B cell (primary cell): Measurements from ENCODE around the gene NTN4. TPM values are rescaled to one million over a fixed set of nuclear protein-coding genes. Genes with fewer than 3 reads are reported as not detected.

ENCODE experiments used
- ATAC-seq: fragments of 200-7000 bp; cut with Tn5 transposase; one replicate; pipeline ENCODE4 v1.10.0; 2021; ENCODE audit warnings: low read depth, mild to moderate bottlenecking, moderate number of reproducible peaks, moderate library complexity
- CTCF ChIA-PET: fragments of 350-600 bp; sonication (Branson Sonifier 250); formaldehyde crosslinking; loops from one replicate; lab custom pipeline; 2021; ENCODE audit warnings: antibody characterized with exemption, inconsistent platforms; lab: Charles Lee
- POLR2A ChIA-PET: fragments of 350-600 bp; sonication (Branson Sonifier 250); formaldehyde crosslinking; loops from one replicate; lab custom pipeline; 2021; ENCODE audit warnings: antibody characterized with exemption; lab: Charles Lee
- DNase-seq: peaks from one replicate; pipeline ENCODE4 v3.0.0; 2013
- H2AFZ ChIP-seq: 2 replicates; pipeline ENCODE4 v1.6.1; 2012; ENCODE audit warnings: mild to moderate bottlenecking, low read depth, low read length; ENCODE audit not compliant: insufficient read depth, poor library complexity, severe bottlenecking
- H3K27ac ChIP-seq, 2 donors: 1 replicate in 1 of 2; 2 replicates in 1 of 2; pipeline ENCODE4 v1.5.1; 2012 to 2013; ENCODE audit warnings: low read length in 2 of 2, mild to moderate bottlenecking in 2 of 2, moderate library complexity in 1 of 2
- H3K27me3 ChIP-seq, 4 experiments: fragments of 200-600 bp in 1 of 4; sonication (generic) in 1 of 4; replicated peaks in 1 of 4; 1 replicate in 2 of 4; 2 replicates in 2 of 4; pipeline versions ENCODE4 v1.6.1 to v1.7.0; 2013 to 2016; ENCODE audit warnings: low read length in 3 of 4, mild to moderate bottlenecking in 2 of 4, mixed read lengths in 1 of 4, moderate library complexity in 1 of 4; ENCODE audit not compliant: insufficient read depth in 4 of 4, control insufficient read depth in 3 of 4; ENCODE audit errors: control extremely low read depth in 1 of 4
- H3K36me3 ChIP-seq, 2 experiments: replicated peaks in 1 of 2; 1 replicate in 1 of 2; 2 replicates in 1 of 2; pipeline versions ENCODE4 v1.6.1 to v1.7.1; 2013; ENCODE audit warnings: low read length in 1 of 2; ENCODE audit not compliant: insufficient read depth in 2 of 2, control insufficient read depth in 1 of 2; ENCODE audit errors: control extremely low read depth in 1 of 2, extremely low read depth in 1 of 2
- H3K4me1 ChIP-seq, 2 donors: fragments of 200-600 bp in 1 of 2; sonication (generic) in 1 of 2; 1 replicate in 1 of 2; 2 replicates in 1 of 2; pipeline versions ENCODE4 v1.5.1 to v1.6.1; 2013 to 2017; ENCODE audit warnings: low read length in 2 of 2; ENCODE audit not compliant: control insufficient read depth in 2 of 2, insufficient read depth in 2 of 2
- H3K4me2 ChIP-seq: replicated peaks from 2 replicates; pipeline ENCODE3; 2012; ENCODE audit warnings: mild to moderate bottlenecking, low read depth, low read length; ENCODE audit not compliant: poor library complexity, severe bottlenecking
- H3K4me3 ChIP-seq, 5 experiments: fragments of 200-600 bp in 1 of 5; sonication (generic) in 1 of 5; 1 replicate in 3 of 5; 2 replicates in 2 of 5; pipeline versions ENCODE4 v1.5.1 to v1.7.0; 2011 to 2016; ENCODE audit warnings: low read length in 4 of 5, mild to moderate bottlenecking in 4 of 5, low read depth in 2 of 5, control low read depth in 1 of 5, moderate library complexity in 1 of 5; ENCODE audit not compliant: insufficient read depth in 1 of 5; ENCODE audit errors: control extremely low read depth in 1 of 5, extremely low read depth in 1 of 5
- H3K79me2 ChIP-seq: fragments of 200-600 bp; sonication (generic); one replicate; pipeline ENCODE4 v1.6.0; 2016; ENCODE audit warnings: low read length; ENCODE audit not compliant: control insufficient read depth, insufficient read depth
- H3K9ac ChIP-seq: fragments of 200-600 bp; sonication (generic); 2 replicates; pipeline ENCODE4 v1.6.1; 2017; ENCODE audit warnings: mild to moderate bottlenecking, low read length, moderate library complexity
- H3K9me3 ChIP-seq, 3 donors: one replicate each; pipeline versions ENCODE4 v1.6.1 to v1.7.1; 2013; ENCODE audit warnings: low read length in 2 of 3; ENCODE audit not compliant: control insufficient read depth in 2 of 3, insufficient read depth in 1 of 3; ENCODE audit errors: control extremely low read depth in 1 of 3
- H4K20me1 ChIP-seq: 2 replicates; pipeline ENCODE4 v1.6.0; 2012; ENCODE audit warnings: mild to moderate bottlenecking, low read length; ENCODE audit not compliant: insufficient read depth, control insufficient read depth, poor library complexity, severe bottlenecking
- H3K27ac Mint-ChIP-seq: one replicate; pipeline ENCODE4 v1.8.0; 2021; ENCODE audit warnings: mixed read lengths
- H3K27me3 Mint-ChIP-seq: one replicate; pipeline ENCODE4 v1.8.0; 2021; ENCODE audit warnings: mixed read lengths
- H3K4me1 Mint-ChIP-seq: one replicate; pipeline ENCODE4 v1.8.0; 2021; ENCODE audit warnings: mixed read lengths
- H3K4me3 Mint-ChIP-seq: one replicate; pipeline ENCODE4 v1.8.0; 2021; ENCODE audit warnings: mixed read lengths
- H3K9me3 Mint-ChIP-seq: one replicate; pipeline ENCODE4 v1.8.0; 2022; ENCODE audit warnings: mixed read lengths; ENCODE audit not compliant: insufficient read depth
- CTCF ChIP-seq: fragments of 200-600 bp; IDR thresholded peaks from one replicate; pipeline ENCODE4 v1.8.0; 2022; ENCODE audit warnings: antibody characterized with exemption, mild to moderate bottlenecking
- EZH2 ChIP-seq: IDR thresholded peaks from 2 replicates; pipeline ENCODE4 v1.6.1; 2012; ENCODE audit warnings: borderline replicate concordance, low read depth, mild to moderate bottlenecking, moderate library complexity, low read length; ENCODE audit not compliant: insufficient read depth, poor library complexity, severe bottlenecking
- WGBS: methylation state at CpG from one replicate; pipeline ENCODE4 v1.1.5; 2013; ENCODE audit warnings: missing lambda C conversion rate; ENCODE audit not compliant: insufficient coverage; 5-methylcytosine and 5-hydroxymethylcytosine counted together
- intact Hi-C: fragments of 100-400 bp; cut with micrococcal nuclease; formaldehyde crosslinking; loops from one replicate; pipeline ENCODE4 v1.10.0; 2022
- polyA plus RNA-seq: library from polyadenylated mRNA; depleted of rRNA; stranded (reverse); fragments of >200 nt; gene quantifications from 2 replicates; pipeline ENCODE4 v1.2.3, GENCODE V29; 2012
- total RNA-seq, 2 donors: library from RNA; stranded (reverse); fragments of 120-200 nt in 1 of 2; gene quantifications; 1 replicate in 1 of 2; 2 replicates in 1 of 2; pipeline versions ENCODE4 v1.2.3 to v1.2.4, GENCODE V29; 2013 to 2022

NTN4 gene
- total and polyA plus RNA-seq, 2 donors (not counting 1 experiment from before 2014, with no cell fraction given): not detected

DNA sequence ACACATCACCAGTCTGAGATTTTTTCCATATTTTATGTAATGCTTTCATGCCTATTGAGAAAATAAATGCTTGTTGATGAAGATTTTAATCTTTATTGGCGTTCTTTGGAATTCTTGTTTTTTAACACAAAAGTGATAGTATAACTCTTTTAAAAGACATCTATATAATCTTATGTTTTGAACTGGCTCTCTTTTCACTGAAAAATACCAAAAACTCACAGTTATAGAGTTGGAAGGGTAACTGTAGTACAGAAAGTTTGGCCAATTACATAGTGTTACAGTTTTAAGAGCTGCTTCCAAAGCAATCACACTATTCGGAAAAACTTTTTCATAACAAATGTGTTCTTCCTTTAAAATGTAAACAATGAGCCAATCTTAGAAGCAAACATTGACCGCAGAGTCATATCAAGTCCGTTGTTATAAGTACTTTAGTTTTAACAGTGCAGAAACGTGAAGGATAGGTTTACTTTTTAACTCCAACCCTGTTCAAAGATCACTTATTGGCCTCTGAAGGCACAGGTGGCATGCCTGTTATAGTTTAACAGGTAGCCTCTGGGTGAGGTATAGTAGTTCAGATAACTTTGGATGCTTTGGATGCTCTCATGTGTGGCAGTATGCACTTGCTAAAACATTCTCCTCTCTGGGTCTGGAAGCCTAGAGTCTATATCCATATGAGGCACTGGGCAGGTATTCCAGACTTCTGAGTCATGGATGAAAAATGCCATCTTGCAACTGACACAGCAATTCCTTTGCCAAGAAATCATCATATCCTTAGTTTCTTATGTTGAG lies 12.1 kb upstream of the NTN4 start:
- Mint-ChIP-seq H3K4me3 (no peak overlapping the region), H3K27me3 (peaks cover 30% of the 10 kb centered on the region), H3K27ac (no peak overlapping the region), H3K4me1 (no peaks in the 10 kb centered on the region), H3K9me3 (no peaks in the 10 kb centered on the region)
- H3K27me3 ChIP-seq: peaks cover 0 to 13% (median 5%) of the 10 kb centered on the region in 4 experiments
- H3K79me2 ChIP-seq: no peaks in the 10 kb centered on the region
- DNase-seq: no peak
- H3K4me3 ChIP-seq: no peak overlapping the region
- TF ChIP-seq CTCF: no peak
- TF ChIP-seq EZH2: no peak
- no peak overlapping the region for H3K4me2 ChIP-seq
- no peaks in the 10 kb centered on the region for H3K9me3 ChIP-seq
- no peak overlapping the region for H2AFZ ChIP-seq
- intact Hi-C loops: no loop called here
- H3K27ac ChIP-seq: no peak overlapping the region
- H3K9ac ChIP-seq: no peak overlapping the region
- WGBS: no CpG with 5 or more reads among the region's 5 CpGs
- no peak for ATAC-seq
- H4K20me1 ChIP-seq: no peaks in the 10 kb centered on the region
- no peaks in the 10 kb centered on the region for H3K36me3 ChIP-seq
- no peaks in the 10 kb centered on the region for H3K4me1 ChIP-seq
- ChIA-PET CTCF (no interaction called here), POLR2A (no interaction called here)

GRCh38 chr12:95796982-95797289 lies 6.4 kb upstream of the NTN4 start:
- H2AFZ ChIP-seq: no peak overlapping the region
- no peaks in the 10 kb centered on the region for H3K9me3 Mint-ChIP-seq
- no peaks in the 10 kb centered on the region for H4K20me1 ChIP-seq
- peaks cover 42% of the 10 kb centered on the region for H3K27me3 Mint-ChIP-seq
- peaks cover 0 to 9% (median 5%) of the 10 kb centered on the region in 4 experiments for H3K27me3 ChIP-seq
- intact Hi-C loops: no loop called here
- H3K36me3 ChIP-seq: no peaks in the 10 kb centered on the region
- peaks cover 0 to 1% (median 0%) of the 10 kb centered on the region in 3 donors for H3K9me3 ChIP-seq
- H3K4me1 Mint-ChIP-seq: peaks cover under 1% of the 10 kb centered on the region
- ATAC-seq (no peak), DNase-seq (no peak)
- WGBS: 83% methylated on average over 2 of the region's 2 CpGs
- POLR2A ChIA-PET: no interaction called here
- no peak for TF ChIP-seq CTCF
- TF ChIP-seq EZH2: no peak
- H3K4me1 ChIP-seq: no peaks in the 10 kb centered on the region
- H3K4me2 ChIP-seq: no peak overlapping the region
- no peak overlapping the region for H3K4me3 Mint-ChIP-seq
- no peak overlapping the region for H3K4me3 ChIP-seq
- CTCF ChIA-PET: no interaction called here
- no peak overlapping the region for H3K27ac ChIP-seq
- H3K27ac Mint-ChIP-seq: no peak overlapping the region
- H3K9ac ChIP-seq: no peak overlapping the region
- H3K79me2 ChIP-seq: no peaks in the 10 kb centered on the region
